Loucy (cell line): ENCODE measurements around the gene LPP.

Source experiments
- H2AFZ ChIP-seq: fragments of 200-600 bp; sonication (generic); 2 replicates; pipeline ENCODE4 v1.6.0; 2016; ENCODE audit warnings: antibody characterized with exemption, mild to moderate bottlenecking, low read length, moderate library complexity
- H3F3A ChIP-seq: fragments of 200-600 bp; 2 replicates; pipeline ENCODE4 v1.6.0; 2016; ENCODE audit warnings: antibody characterized with exemption, low read depth, mild to moderate bottlenecking
- H3K27me3 ChIP-seq: fragments of 200-600 bp; sonication (generic); 2 replicates; pipeline ENCODE4 v1.6.1; 2014; ENCODE audit warnings: low read length, mild to moderate bottlenecking; ENCODE audit not compliant: insufficient read depth, poor library complexity, severe bottlenecking
- H3K36me3 ChIP-seq: fragments of 200-600 bp; sonication (generic); 2 replicates; pipeline ENCODE4 v1.6.1; 2016; ENCODE audit warnings: low read length; ENCODE audit not compliant: insufficient read depth
- H3K4me1 ChIP-seq: fragments of 200-600 bp; sonication (generic); 2 replicates; pipeline ENCODE4 v1.5.1; 2014; ENCODE audit warnings: low read length, mild to moderate bottlenecking; ENCODE audit not compliant: insufficient read depth, poor library complexity, severe bottlenecking
- H3K4me2 ChIP-seq: fragments of 200-600 bp; sonication (generic); 2 replicates; pipeline ENCODE4 v1.6.0; 2014; ENCODE audit warnings: antibody characterized with exemption, low read length, low read depth, mild to moderate bottlenecking; ENCODE audit not compliant: poor library complexity, severe bottlenecking
- H3K4me3 ChIP-seq: fragments of 200-600 bp; sonication (generic); 2 replicates; pipeline ENCODE4 v1.5.1; 2014; ENCODE audit warnings: low read length, mild to moderate bottlenecking, mixed read lengths; ENCODE audit not compliant: poor library complexity, severe bottlenecking
- H3K79me2 ChIP-seq: fragments of 200-600 bp; sonication (generic); 2 replicates; pipeline ENCODE4 v1.6.1; 2014; ENCODE audit warnings: low read length; ENCODE audit not compliant: insufficient read depth
- H3K9ac ChIP-seq: fragments of 200-600 bp; sonication (generic); 2 replicates; pipeline ENCODE4 v1.6.0; 2014; ENCODE audit warnings: mild to moderate bottlenecking, low read depth, low read length, moderate library complexity; ENCODE audit not compliant: poor library complexity, severe bottlenecking
- H3K9me2 ChIP-seq: fragments of 200-600 bp; sonication (generic); replicated peaks from 2 replicates; pipeline ENCODE4 v1.6.1; 2016; ENCODE audit warnings: low read depth, low read length, mixed read lengths
- H3K9me3 ChIP-seq: fragments of 200-600 bp; sonication (generic); 2 replicates; pipeline ENCODE4 v1.6.1; 2014; ENCODE audit warnings: mild to moderate bottlenecking, antibody characterized with exemption, low read length, low read depth; ENCODE audit not compliant: insufficient read depth
- H4K20me1 ChIP-seq: fragments of 200-600 bp; sonication (generic); 2 replicates; pipeline ENCODE4 v1.6.0; 2014; ENCODE audit warnings: antibody characterized with exemption, low read length, mild to moderate bottlenecking; ENCODE audit not compliant: insufficient read depth, poor library complexity, severe bottlenecking
- CTCF ChIP-seq: fragments of 200-600 bp; sonication (generic); conservative IDR thresholded peaks from 2 replicates; pipeline ENCODE4 v1.5.1; 2014; ENCODE audit warnings: mild to moderate bottlenecking, antibody characterized with exemption, low read length
- EZH2phosphoT487 ChIP-seq: fragments of 200-600 bp; IDR thresholded peaks from 2 replicates; pipeline ENCODE4 v1.6.1; 2018; ENCODE audit warnings: antibody characterized with exemption, mild to moderate bottlenecking, moderate library complexity, borderline replicate concordance

Gene LPP

GRCh38 chr3:188487652-188488051 is 333.7 kb downstream of the LPP start:
- H3K36me3 ChIP-seq, result peaks cover 21% of the 10 kb centered on the region
- H3K27me3 ChIP-seq, result no peaks in the 10 kb centered on the region
- H4K20me1 ChIP-seq, result no peaks in the 10 kb centered on the region
- H3K9ac ChIP-seq, result no peak overlapping the region
- no peaks in the 10 kb centered on the region for H3F3A ChIP-seq
- H3K4me2 ChIP-seq, result no peak overlapping the region
- H3K9me2 ChIP-seq, result no peaks in the 10 kb centered on the region
- no peaks in the 10 kb centered on the region for H3K4me1 ChIP-seq
- TF ChIP-seq EZH2phosphoT487, result no peak
- no peak for TF ChIP-seq CTCF
- no peaks in the 10 kb centered on the region for H3K79me2 ChIP-seq
- H2AFZ ChIP-seq, result no peak overlapping the region
- H3K9me3 ChIP-seq, result no peaks in the 10 kb centered on the region
- H3K4me3 ChIP-seq, result no peak overlapping the region

- no peaks in the 10 kb centered on the region for H3K4me1 ChIP-seq
- TF ChIP-seq EZH2phosphoT487, result no peak
- no peak for TF ChIP-seq CTCF
Observed at GRCh38 chr3:188488801-188489200, 334.8 kb downstream of the LPP start.

GRCh38 chr3:188489639-188490405 is 335.9 kb downstream of the LPP start:
- Histone ChIP-seq H3K9ac (no peak overlapping the region), H3K9me2 (no peaks in the 10 kb centered on the region), H3K27me3 (no peaks in the 10 kb centered on the region), H3K4me2 (no peak overlapping the region), H3K4me1 (peaks cover 5% of the 10 kb centered on the region), H4K20me1 (no peaks in the 10 kb centered on the region), H3K36me3 (peaks cover 18% of the 10 kb centered on the region), H3K4me3 (no peak overlapping the region), H3K79me2 (no peaks in the 10 kb centered on the region), H3F3A (no peaks in the 10 kb centered on the region), H2AFZ (no peak overlapping the region), H3K9me3 (no peaks in the 10 kb centered on the region)
- no peak for TF ChIP-seq EZH2phosphoT487

More at GRCh38 chr3:188488801-188489200, 334.8 kb downstream of the LPP start:
- Histone ChIP-seq H3K4me2 (no peak overlapping the region), H2AFZ (no peak overlapping the region), H3F3A (no peaks in the 10 kb centered on the region), H3K9me2 (no peaks in the 10 kb centered on the region), H3K79me2 (no peaks in the 10 kb centered on the region), H3K9me3 (no peaks in the 10 kb centered on the region), H3K4me3 (no peak overlapping the region), H3K36me3 (peaks cover 21% of the 10 kb centered on the region), H3K27me3 (no peaks in the 10 kb centered on the region), H4K20me1 (no peaks in the 10 kb centered on the region), H3K9ac (no peak overlapping the region)

- peaks cover 14% of the 10 kb centered on the region for H3K36me3 ChIP-seq
- H3K4me1 ChIP-seq, result peaks cover 5% of the 10 kb centered on the region
- H3K9me2 ChIP-seq, result no peaks in the 10 kb centered on the region
- H3K9me3 ChIP-seq, result no peaks in the 10 kb centered on the region
- no peaks in the 10 kb centered on the region for H3K79me2 ChIP-seq
- no peaks in the 10 kb centered on the region for H3K27me3 ChIP-seq
- H2AFZ ChIP-seq, result no peak overlapping the region
- no peaks in the 10 kb centered on the region for H3F3A ChIP-seq
- no peaks in the 10 kb centered on the region for H4K20me1 ChIP-seq
- H3K4me2 ChIP-seq, result no peak overlapping the region
- no peak overlapping the region for H3K4me3 ChIP-seq
- TF ChIP-seq EZH2phosphoT487 (no peak), CTCF (no peak)
- H3K9ac ChIP-seq, result no peak overlapping the region
Observed at GRCh38 chr3:188490416-188490815, 336.5 kb downstream of the LPP start.
